Measurements from ENCODE around the gene TPO.

TPO gene

DNA sequence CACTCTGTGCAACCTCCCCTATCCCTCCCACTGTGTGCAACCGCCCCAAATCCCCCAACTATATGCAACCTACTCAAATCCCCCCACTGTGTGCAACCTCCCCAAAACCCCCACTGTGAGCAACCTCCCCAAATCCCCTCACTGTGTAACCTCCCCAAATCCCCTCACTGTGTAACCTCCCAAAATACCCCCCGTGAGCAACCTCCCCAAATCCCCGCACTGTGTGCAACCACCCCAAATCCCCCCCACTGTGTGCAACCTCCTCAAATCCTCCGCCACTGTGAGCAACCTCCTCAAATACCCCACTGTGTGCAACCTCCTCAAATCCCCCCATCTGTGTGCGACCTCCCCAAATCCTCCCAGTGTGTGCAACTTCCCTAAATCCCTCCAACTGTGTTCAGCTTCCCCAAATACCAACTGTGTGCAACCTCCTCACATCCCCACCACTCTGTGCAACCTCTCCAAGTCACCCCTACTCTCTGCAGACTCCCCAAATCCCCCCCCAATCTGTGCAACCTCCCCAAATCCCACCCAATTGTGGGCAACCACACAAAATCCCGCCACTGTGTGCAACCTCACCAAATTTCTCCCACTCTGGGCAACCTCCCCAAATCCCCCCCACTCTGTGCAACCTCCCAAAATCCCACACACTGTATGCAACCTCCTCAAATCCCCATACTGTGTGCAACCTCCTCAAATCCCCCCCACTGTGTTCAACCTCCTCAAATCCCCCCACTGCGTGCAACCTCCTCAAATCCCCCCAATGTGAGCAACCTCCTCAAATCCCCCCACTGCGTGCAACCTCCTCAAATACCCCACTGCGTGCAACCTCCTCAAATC is 114.1 kb downstream of the TPO start:
- DNase-seq (ENCODE audit: low read depth): no peak

DNA sequence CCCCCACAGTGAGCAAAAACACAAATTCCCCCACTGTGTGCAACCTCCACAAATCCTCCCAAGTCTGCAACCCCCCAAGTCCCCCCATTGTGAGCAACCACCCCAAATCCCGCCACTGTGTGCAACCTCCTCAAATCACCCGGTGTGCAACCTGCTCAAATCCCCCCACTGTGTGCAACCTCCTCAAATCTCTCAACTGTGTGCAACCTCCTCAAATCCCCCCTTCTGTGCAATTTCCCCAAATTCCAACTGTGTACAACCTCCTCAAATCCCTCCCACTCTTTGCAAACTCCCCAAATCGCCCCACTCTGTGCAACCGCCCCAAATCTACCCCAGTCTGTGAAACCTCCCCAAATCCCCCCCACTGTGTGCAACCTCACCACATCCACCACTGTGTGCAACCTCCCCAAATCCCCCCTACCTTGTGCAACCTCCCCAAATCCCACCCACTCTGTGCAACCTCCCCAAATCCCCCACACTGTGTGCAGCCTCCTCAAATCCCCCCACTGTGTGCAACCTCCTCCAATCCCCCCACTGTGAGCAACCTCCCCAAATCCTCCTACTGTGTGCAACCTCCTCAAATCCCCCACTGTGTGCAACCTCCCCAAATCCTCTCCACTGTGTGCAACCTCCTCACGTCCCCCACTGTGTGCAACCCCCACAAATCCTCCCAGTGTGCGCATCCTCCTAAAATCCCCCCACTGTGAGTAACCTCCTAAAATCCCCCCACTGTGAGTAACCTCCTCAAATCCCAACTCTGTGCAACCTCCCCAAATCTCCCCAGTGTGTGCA is 115.2 kb downstream of the TPO start:
- DNase-seq (ENCODE audit: low read depth): no peak

- no peak for DNase-seq (ENCODE audit: low read depth)
Measured at GRCh38 chr2:1538663-1539062, 125.4 kb downstream of the TPO start.

DNA sequence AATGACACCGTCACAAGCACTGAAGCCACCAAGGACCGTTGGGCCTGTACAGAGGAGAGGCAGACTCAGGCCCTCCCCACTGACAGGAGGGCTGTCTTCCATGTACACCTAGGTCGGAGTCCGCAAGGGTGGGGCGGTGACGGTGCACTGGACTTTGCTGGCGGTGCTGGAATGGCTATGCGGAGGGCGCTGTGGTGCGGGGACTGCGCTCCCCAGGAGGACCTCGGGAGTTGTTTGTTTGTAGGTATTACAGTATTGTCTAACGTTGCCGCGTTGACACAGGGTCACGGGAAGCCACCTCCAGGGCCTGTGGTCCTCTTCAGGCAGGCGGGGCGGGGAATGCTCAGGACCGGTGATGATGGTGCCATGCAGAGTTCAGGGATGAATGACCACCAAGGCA is 126.2 kb downstream of the TPO start:
- no peak for DNase-seq (ENCODE audit: low read depth)

GRCh38 chr2:1539973-1540372 is 126.7 kb downstream of the TPO start:
- no peak for DNase-seq (ENCODE audit: low read depth)

DNA sequence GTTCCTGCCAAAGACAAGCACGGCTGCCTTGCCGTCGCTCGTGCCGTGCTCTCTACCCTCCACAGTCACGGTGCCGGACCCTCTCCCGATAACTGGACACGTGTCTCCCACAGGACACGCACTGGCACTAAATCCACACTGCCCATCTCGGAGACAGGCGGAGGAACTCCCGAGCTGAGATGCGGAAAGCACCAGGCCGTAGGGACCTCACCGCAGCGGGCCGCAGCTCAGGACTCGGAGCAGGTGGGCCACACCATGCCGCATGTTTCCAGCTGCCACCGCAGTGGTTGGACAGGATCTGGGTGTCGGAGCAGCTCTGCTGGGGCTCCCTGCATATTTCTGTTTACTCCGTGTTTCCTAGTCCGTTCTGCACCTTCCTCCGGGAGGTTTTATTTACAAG is 127.2 kb downstream of the TPO start:
- no peak for DNase-seq (ENCODE audit: low read depth)

DNA sequence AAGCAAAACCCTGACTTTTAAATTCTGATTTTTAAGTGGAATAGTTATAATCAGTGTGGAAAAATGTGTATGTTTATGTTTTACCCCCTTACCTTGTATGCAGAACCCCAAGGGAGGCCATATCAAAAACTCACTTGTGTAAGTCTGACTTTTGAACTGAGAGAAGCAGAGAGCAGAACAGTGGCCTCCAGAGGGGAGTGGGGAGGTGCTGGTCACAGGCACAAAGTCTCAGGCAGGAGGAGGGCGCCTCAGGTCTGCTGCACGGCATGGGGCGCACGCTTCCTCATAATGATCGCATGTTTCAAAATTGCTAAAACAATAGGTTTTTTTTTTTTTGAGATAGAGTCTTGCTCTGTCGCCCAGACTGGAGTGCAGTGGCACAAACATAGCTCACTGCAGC is 127.8 kb downstream of the TPO start:
- DNase-seq (ENCODE audit: low read depth): no peak

DNA sequence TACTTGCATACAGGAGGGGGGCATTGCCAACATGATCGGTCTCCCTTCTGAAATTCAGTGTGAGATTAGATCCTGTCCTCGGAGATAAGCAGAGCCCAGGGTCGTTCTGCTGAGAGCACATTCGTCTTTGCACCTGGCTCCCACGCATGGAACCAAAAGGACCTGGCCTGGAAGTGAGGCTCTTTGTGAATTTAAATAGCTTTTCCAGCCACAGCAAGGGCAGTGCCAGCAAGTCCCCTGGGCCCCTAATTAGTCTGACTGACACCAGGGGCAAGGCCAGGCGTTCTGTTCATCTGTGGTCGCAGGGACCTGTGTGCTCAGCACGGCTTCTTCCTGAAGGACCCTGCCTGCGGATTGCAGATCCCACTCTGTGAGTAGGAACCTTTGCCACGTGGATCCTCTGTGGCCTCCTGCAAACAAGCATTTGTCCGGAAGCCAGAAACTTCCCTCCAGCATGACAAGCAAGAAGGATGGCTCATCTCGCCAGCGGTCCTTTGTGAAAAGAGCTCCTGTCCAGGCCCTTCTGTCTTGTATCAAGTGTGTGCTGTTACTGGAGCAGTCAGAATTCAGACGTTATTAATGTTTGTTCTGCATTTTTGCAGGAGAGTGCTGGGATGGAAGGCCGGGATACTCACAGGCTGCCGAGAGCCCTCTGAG is 128.7 kb downstream of the TPO start:
- no peak for DNase-seq (ENCODE audit: low read depth)

- DNase-seq (ENCODE audit: low read depth): no peak
Measured at GRCh38 chr2:1542971-1543370, 129.7 kb downstream of the TPO start.

DNA sequence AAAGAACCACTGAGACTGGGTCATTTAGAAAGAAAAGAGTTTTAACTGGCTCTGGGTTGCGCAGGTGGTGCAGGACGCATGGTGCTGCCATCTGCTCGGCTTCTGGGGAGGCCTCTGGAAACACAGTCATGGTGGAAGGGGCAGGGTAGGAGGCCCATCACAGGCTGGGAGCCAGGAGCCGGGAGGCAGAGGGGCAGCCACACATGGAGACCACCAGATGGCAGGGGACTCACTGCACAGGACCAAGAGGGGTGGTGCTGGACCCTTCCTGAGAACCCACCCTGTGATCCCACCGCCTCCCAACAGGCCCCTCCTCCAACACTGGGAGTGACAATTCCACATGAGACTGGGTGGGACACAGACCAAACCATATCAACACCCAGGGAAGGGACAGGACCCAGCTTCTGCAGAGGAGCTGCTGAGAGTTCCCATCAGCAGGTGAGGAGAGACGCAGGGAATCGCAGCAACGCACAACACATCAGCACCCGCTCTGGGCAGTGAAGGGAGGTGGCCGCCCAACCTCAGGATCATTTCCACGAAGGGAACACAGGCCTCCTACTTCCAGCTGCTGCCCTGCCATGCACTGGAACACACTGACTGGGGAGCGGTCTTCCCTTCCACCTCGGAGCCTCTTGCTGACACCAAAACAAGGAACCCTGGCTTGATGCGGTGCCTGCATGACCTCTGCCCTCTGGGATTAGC is 130.7 kb downstream of the TPO start:
- DNase-seq (ENCODE audit: low read depth): no peak

- no peak for DNase-seq (ENCODE audit: low read depth)
Measured at GRCh38 chr2:1544478-1545069, 131.3 kb downstream of the TPO start.

DNA sequence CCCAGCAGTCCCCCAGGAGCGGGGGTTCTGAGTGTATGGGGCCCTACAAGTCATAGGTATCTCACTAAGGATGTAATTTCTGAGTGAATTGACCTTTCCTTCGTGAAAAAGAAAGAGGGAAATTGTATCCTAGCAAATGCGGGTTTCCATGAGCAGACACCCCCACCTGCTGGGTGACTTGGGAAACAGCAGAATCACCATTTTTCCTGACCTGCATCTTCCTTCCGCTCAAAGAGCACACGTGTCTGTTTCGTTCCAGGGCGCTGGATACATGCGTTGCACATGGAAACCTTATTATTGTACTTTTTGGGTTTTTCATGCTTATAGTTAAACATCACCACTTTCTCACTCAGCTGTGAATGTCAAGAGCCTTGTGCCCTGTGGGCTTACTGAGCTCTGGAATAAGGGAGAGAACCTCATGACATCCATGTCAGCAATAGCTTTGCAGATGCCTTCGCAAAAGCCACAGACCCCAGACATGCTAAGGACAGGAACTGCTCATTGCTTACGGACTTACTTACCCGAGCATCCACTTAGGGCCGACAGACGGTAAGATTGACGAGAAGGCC is 132.8 kb downstream of the TPO start:
- peak; percentile 39 for DNase-seq (ENCODE audit: low read depth)

- no peak for DNase-seq (ENCODE audit: low read depth)
Measured at GRCh38 chr2:1546901-1547300, 133.6 kb downstream of the TPO start.

- DNase-seq (ENCODE audit: low read depth): no peak
Measured at GRCh38 chr2:1548910-1549673, 135.8 kb downstream of the TPO start.

DNA sequence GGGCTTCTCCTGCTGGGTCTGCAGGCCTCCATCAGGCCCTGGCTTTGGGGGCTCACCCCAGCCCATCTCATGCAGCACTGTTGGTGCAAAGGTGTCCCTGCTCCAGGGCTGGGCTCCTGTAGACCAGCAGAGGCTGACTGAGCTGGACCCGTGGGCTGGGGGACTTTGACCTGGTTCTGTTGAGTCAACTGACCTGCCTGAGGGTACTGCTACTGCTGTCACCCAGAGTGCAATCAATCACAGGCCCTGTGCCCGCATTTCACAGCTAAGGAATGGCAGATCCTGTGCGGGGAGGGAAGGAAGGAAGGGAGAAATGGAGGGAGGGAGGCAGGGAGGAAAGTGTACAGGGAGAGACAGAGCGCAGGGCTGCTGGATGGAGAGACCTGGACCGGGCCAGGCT is 136.8 kb downstream of the TPO start:
- no peak for DNase-seq (ENCODE audit: low read depth)

GRCh38 chr2:1550658-1551316 is 137.5 kb downstream of the TPO start:
- DNase-seq (ENCODE audit: low read depth): peak; percentile 6

DNA sequence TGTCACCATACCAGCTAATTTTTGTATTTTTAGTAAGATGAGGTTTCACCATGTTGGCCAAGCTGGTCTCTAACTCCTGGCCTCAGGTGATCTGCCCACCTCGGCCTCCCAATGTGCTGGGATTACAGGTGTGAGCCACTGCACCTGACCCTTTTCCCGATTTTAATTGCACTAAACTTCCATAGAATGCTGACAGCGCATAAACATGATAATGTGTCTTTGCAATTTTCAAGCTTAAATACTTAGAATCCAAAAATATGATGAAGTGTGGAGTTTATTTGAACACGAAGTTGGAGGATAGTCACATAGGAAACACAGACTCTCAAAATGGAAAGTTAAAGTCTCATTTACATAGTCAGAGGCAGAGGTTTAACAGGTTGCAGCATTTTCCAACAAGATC is 138.6 kb downstream of the TPO start:
- no peak for DNase-seq (ENCODE audit: low read depth)

DNA sequence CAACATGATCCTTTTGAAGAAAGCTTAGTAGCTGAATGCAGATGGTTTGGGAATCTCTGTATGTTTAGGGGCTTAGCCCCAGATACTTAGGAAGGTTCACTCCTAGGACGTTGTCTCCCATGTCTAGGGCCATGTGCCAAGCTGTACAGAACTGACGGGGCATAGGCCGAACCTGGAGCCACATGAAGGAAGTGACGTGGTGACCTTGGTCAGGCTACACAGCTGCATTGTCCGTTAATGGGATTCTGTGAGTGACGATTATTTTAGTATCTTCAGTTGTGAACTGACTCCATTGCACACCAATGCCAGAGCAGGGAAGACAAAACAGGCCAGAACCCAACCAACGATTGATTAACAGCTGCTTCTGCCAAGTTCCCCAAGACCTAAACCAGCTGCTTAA is 139.3 kb downstream of the TPO start:
- DNase-seq (ENCODE audit: low read depth): no peak

DNA sequence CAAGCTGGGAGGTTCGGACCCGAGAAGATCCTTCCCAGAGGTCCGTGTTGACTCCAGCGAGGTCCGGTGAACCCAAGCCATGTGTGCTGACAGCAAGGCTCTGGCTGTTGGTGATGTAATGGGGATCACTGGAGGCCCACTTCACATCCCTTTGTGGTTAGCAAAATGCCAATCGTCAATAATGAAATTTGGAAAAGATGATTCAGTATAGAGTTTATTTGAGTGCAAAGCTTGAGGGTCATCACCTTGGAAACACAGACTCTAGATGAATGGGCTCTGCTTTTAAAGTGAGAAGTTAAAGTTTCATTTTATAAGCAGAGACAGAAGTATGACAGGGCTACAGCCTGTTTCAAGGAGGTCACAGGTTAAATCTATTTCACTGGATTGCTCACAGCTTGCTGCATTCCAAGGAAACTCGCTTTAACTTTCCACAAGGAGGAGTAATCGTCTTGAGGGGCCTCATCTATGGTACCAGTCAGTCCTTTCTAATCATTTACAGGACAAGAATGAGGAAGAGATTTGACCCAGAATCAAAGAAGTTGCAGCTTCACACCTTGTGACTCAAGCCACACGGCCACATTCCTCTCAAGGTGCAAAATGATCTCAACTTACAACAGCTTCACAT is 140.5 kb downstream of the TPO start:
- DNase-seq (ENCODE audit: low read depth): peak; percentile 79

DNA sequence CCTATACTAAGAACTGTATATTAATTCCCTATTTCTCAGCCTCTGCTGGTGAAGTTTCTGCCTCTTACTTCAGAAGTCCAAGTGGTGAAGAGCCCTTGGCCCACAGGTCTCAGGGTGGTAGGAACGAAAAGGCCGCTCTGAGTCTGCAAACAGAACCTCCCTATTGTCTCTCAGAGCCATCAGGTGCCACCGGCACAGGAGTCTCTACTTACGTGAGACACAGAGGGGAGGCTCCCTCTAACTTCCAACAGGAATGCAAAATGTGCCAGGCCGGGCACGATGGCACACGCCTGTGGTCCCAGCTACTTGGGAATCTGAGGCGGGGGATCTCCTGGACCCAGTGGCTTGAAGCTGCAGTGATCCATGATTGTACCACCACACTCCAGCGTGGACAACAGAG is 143.0 kb downstream of the TPO start:
- no peak for DNase-seq (ENCODE audit: low read depth)
